HG03175 (cell line): Measurements from ENCODE around the gene MAD1L1.
"Not testable (repeated sequence)": the region's sequence is repeated elsewhere in the genome, so short reads cannot be mapped to it uniquely, and the experiment has no call there.

ENCODE experiments used
- ATAC-seq: cut with Tn5 transposase; IDR thresholded peaks from one replicate; pipeline ENCODE4 v1.9.1; 2021; ENCODE audit warnings: mild to moderate bottlenecking, moderate library complexity; ENCODE audit not compliant: unreplicated experiment

The MAD1L1 gene

GRCh38 chr7:1849351-1850041 is 383.2 kb downstream of the MAD1L1 start:
- ATAC-seq: no peak

DNA sequence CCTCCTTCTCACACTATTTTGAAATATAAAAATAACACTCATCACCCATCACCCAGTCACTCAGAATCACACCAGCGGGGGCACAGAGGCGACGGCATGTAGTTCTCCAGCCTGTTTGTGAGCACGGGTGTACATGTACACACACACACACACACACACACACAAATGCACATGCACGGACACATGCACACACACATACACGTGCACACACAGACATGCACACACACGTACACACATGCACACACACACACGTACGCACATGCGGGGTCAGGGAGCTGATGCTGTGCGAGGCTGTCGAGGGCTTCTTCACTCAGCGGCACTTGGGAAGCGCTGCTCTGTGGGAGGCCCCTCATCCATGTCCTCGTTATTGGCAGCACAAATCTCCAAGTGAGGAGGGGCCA is 383.8 kb downstream of the MAD1L1 start:
- ATAC-seq: no peak

DNA sequence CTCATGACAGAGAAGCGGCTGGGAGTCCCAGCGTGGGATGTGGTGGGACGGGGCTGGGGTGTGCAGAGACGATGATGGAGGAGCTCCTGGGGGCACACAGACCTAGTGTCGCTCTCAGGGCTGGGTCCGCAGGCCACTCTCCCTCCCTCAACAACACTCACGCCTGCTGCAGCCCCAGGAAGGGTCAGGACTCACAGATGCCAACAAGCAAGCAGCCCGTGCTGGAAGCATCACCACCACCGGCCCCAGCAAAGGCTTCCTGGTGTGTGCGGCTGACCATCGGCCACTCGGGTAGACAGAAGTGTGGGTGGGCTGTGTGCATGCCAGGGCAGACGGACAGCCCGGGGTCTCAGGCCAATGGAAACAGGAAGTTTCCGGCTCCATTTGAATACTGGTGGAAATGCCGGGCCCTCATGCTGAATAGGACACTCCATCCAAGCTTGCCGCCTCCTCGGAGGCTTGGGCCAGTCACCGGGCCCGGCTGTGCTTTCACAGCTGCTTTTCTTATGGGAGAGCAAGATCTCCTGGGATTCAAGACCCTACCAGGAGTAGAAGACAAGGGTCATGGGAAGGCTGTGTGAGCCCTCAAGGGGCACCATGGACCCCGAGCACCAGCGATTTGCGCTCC is 384.6 kb downstream of the MAD1L1 start:
- no peak for ATAC-seq

DNA sequence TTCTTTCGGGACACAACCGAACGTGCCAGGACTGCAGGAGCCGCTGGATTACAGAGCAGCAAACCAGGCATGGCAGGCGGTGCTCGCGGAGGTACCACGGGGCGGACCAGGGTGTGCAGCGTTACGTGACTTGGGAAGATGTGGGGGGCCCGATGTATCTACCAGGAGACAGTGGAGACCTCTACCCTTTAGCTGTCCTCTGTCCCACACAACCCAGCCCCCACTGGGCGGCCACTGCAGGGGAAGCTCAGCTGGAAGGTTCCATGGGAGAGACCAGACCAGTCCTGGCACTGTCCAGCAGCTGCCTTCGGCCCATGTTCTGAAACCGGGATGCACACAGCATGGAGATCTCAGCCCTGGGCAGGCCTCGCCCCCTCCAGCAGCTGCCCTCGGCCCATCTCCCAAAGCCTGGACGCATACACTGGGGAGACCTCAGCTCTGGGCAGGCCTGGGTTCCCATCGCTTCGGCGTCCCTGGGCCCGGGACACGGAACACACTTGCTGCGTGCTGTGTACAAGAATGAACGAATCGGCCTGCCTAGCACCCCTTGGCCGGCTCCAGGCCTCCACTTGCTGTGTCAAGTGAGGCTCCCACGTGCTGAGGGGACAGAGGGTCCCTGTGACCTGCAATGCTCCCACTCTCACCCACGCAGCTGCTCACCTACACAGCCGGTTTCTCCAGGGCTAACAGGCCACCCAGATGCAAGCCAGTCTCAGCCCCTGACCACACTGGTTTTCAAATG is 385.3 kb downstream of the MAD1L1 start:
- no peak for ATAC-seq

DNA sequence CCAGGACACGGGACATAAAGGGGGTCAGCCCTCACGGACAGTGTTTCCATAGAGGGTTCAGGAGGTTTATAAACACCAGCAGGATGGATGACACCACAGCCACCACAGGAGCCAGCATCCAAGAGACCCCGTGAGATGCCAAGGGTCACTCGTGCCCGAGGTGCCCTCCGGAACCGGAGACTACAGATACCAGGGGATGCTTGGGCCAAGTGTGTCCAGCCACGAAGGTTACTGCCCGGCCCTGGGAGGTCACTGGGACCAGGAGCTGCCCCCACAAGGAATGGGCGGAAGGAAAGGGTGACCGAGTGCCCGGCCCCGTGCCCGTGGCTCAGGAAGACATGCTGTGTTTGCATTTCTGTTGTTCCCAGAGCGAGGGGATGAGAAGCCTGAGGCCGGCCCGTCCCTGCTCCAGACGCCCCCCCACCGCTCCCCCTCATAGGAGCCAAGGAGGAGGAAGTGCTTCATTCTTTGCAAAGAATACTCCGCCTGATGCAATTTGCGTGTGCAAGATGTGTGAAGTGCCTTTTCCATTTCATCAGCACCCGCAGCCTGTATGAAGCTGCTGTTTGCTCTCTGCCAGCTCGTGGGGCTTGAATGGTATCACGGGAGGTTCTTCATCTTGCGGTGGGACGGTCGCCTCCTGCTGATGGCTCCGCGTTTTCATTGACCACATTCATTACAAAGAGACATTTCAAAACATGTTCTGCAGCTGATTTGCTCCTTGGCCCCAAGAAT is 386.2 kb downstream of the MAD1L1 start:
- ATAC-seq: no peak

DNA sequence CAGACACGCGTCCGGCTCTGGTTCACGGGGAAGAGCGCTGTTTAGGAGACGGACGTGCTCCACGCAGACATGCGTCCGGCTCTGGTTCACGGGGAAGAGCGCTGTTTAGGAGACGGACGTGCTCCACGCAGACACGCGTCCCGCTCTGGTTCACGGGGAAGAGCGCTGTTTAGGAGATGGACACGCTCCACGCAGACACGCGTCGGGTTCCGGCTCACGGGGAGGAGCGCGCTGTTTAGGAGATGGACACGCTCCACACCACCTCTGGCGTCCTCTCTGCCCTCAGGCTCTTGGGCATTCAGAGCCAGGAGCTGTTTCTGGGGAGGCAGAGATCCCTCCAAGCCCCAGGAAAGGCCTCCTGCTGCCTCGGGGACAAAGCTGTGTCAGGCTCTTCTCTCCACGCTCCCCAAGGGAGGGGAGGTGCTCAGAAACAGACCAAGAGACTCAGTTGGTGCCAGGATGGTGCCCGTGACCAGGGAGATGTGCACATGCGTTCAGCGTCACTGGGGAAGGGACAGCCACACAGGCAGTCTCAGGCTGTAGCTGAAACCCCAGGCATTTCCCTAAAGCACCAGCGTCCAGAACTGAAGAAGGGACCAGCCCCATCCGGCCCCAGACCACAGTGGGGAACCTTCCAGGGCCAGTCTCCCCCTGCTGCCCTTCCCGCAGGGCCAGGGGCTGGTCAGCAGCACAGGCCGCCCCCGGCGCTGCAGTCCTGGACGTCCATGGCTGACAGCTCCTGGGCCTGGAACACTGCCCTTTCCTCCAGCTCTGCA is 387.0 kb downstream of the MAD1L1 start:
- no peak for ATAC-seq

DNA sequence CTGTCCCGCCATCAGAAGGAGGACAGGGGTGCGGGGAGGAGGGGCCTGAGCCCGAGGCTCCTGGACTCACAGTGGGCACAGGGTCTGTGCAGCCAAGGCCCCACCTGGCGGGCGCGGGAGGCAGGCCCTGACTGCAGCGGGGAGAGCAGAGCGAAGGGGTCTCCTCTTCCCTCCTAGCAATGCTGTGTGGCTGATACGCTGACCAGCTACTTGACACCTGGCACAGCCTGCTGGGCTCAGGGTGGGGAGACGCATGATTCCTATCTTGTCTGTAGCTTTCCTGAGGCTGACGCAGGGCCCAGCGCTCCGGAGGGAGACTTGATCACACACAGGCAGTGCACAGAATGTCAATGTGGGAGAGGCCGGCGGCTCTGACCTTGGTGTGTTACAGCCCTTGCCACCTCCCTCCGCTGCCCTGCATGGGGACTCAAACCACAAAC is 387.8 kb downstream of the MAD1L1 start:
- no peak for ATAC-seq

GRCh38 chr7:1844336-1844950 is 388.3 kb downstream of the MAD1L1 start:
- no peak for ATAC-seq

DNA sequence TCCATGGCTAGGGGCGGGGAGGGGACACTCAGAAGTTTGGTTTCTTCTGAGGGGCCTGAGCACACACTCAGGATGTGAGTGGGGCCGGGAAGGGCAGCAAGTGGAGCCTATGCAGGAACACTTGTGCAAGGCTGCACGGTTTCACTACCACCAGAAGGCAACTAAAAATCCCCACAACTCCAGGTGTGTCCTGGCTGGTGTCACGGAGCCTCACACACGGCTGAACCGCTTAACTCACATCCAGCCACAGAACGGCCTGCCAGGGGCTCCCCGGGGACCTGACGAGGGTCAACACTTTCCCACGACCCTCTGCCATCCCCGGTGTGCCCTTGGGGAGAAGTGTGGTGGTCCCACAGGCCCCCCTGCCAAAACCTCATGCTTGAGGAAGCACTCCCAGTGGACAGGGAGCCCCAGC is 388.8 kb downstream of the MAD1L1 start:
- no peak for ATAC-seq

DNA sequence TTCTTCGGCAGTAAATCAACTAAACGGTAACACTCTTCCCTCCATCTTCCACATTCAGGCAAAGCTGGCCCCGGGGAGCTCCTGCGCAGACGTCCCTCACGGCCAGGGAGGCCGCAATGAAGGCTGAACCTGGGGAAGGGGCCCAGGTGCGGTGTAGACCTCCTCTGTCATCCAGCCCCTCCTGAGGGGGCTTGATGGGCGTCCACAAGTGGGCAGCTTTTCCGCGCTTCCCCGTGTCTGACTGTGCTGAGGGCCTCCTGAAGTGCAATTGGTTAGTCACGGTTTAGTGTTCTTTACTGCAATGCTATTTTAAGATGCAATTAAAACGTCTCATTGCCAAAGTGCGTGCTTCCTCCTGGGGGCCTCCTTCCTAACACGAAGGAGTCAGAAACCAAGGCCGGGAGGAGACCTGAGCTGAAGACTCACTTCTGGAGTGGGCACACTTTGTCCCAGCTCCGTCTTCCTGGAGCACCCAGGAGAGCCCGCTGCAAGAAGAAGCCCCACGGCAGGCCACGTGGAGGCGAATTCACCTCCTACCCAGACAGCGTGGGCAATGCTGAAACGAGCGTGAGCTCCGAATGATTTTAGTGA is 389.4 kb downstream of the MAD1L1 start:
- no peak for ATAC-seq

DNA sequence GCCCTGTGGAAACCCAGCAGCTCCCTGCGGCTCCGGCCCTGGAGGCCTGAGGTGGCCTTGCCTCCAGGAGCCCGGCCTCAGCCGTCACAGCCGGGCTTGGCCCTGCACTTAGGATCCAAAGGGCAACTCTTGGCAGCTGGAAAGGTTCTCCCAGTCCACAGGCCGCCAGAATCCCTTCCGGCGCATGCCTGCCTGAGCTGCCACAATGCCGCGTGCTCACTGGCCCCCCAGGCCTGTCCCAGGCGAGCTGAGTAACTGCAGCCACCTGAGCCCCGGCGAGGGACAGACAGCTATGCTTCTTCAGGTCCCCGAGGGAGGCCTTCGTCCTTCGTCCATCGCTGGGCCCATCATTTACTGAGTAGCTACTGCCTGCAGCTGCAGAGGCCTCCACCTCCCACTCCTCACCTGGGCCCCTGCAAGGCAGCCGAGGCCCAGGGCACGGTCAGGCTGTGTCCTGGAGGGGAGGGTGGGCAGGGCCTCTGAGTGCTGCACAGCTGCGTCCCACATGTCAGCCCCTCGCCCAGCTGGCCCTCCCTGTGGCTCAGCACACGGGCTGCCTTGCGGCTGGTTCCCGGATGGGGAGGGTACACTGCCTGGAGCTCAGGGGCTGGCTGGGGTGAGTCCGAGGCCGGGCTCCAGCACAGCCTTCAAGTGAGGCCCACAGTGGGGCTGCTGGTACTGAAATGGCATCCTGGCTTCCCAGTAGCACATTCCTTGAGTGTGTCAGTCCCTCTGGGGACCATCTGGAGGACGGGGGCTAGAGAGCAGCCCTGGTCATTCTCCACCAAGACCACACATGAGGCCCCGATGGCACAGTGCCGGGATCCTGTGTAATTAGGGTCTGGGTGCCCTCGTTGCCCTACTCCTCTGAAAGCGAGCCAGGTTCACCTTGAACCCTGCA is 390.2 kb downstream of the MAD1L1 start:
- ATAC-seq: no peak

DNA sequence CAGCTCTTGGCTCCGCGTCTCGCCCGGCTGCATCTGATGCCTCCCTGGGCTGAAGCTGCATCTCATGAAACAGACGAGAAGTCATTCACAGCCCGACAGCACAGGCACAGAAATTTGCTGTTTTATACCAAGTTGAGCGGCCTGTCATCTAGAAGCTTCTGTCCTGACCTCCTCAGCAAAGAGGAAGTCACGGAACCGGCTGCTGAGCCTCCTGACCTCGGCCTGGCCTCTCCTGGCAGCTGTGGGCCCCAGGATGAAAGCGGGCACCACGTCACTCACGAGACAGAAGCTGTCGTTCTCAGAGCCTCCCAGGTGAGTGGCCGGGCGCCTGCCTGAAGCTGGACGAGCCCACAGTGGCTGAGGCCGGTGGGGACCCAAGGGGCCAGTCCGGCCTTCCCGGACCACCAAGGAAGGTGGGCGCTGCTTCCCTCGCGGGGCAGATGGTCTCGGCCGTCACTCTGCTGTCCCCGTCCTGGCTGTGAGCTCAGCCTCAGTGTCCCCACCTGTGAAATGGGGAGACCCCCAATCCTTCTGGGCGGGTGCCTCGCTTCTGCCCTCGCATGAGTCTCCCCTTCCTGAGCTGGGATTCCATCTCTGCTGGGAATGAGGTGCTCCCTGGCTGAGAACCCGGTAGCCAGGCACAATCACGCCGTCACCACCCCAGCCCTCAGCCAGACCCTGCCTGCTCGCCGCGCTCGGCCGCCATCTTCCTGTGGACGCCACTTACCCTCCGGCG is 391.3 kb downstream of the MAD1L1 start:
- ATAC-seq: not testable (repeated sequence)

GRCh38 chr7:1840744-1841143 is 392.0 kb downstream of the MAD1L1 start:
- not testable (repeated sequence) for ATAC-seq

DNA sequence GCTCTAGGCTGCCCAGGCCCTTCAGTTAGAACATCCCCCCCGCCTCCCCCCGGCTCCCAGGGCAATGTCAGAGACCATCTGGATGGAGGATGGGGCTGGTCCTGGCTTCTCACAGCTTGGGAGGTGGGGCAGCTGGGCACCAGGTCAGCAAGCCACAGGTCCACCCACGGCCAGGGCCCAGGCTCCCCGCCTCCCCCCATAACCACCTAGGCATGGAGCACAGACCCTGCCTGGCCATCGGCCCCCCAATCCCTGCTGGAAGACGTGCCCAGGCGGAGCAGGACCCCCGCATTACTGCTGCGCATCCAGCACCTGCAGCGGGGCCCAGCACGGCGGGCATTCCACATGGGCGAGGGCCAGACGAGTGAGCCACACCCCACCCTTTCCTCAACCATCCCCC is 393.0 kb downstream of the MAD1L1 start:
- no peak for ATAC-seq

DNA sequence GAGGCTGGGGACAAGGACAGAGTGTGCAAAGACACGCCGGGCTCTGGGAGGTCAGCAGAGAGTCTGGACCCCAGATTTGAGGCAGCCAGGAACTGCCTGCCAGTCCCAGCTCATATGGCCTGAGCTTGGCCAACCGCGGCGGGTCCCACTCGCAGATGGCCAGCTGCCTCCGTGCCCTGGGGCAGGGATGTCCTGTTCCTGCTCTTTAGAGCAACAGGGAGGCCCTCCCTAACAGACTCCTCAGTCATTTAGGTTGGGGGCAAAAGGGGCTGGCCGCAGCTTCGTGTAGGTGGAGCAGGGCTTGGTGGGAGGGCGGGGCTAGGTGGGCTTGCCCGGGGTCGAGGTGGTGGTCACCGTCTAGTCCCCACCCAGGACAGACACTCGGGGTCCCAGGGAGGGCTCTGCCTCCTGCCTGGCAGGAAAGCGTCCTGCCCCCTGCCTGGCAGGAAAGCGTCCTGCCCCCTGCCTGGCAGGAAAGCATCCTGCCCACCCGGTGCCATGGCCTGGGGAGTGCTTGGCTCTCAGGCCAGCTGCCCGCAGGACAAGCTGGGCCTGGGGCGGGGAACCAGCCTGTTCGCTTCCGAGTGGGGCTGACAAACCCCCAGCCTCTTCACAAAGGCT is 393.7 kb downstream of the MAD1L1 start:
- ATAC-seq: not testable (repeated sequence)

DNA sequence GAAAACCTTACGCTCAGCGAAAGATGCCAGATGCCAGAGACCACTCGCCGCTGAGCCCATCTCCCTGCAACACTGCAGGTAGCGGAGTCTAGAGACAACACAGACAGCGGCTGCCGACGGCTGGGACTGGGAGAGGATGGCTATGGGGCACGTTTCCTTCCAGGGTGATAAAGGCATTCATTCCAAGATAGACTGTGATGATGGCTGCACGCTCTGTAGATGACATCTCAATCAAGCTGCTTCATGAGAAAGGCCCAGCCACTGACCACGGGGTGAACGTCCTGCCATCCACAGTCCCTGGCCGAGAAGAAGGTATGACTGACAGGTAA is 394.2 kb downstream of the MAD1L1 start:
- not testable (repeated sequence) for ATAC-seq

- not testable (repeated sequence) for ATAC-seq
Measured at GRCh38 chr7:1837696-1838543, 394.8 kb downstream of the MAD1L1 start.
